ENCODE results near the gene CAPNS2.

DNA sequence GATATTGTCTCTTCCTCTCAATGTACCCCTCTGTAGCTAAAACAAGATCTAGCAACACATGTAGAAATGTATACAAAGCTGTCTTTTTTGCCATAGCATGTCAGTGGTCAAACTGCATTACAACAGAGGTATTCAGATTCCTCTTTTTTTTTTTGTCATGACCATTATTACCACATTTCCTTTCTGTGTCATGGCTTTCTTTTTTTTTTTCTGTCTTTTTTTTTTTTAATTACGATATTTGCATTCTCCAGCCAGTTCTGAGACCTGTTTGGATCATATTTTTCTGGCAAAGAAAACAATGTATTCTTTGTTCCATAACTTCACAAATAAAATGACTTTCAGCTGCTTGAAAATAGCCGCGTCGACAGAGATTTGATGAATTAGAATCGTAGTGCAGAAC lies 27.4 kb upstream of the CAPNS2 start:
- TF ChIP-seq, protein P1, sequence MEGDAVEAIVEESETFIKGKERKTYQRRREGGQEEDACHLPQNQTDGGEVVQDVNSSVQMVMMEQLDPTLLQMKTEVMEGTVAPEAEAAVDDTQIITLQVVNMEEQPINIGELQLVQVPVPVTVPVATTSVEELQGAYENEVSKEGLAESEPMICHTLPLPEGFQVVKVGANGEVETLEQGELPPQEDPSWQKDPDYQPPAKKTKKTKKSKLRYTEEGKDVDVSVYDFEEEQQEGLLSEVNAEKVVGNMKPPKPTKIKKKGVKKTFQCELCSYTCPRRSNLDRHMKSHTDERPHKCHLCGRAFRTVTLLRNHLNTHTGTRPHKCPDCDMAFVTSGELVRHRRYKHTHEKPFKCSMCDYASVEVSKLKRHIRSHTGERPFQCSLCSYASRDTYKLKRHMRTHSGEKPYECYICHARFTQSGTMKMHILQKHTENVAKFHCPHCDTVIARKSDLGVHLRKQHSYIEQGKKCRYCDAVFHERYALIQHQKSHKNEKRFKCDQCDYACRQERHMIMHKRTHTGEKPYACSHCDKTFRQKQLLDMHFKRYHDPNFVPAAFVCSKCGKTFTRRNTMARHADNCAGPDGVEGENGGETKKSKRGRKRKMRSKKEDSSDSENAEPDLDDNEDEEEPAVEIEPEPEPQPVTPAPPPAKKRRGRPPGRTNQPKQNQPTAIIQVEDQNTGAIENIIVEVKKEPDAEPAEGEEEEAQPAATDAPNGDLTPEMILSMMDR (IDR thresholded peaks at IDR 0.05) = no peak
- TF ChIP-seq POLR2A (IDR thresholded peaks at IDR 0.05) = no peak
